RWPE1 (cell line): ENCODE results near the gene SCYGR3.

Source experiments
- CTCF ChIA-PET: fragments of 350-600 bp; sonication (Branson Sonifier 250); formaldehyde crosslinking; extraction: SDS; loops from one replicate; lab custom pipeline; 2021; lab: Yijun Ruan, JAX
- POLR2A ChIA-PET: fragments of 400-600 bp; formaldehyde crosslinking; extraction: SDS; loops from one replicate; lab custom pipeline; 2020; ENCODE audit warnings: antibody characterized with exemption; ENCODE audit not compliant: low non-redundant PET; lab: Yijun Ruan, JAX
- DNase-seq: peaks from one replicate; pipeline ENCODE4 v3.0.0; 2012; ENCODE audit warnings: low spot score
- H3K27ac ChIP-seq: fragments of 450-650 bp; 2 replicates; pipeline ENCODE4 v1.5.1; 2017
- TF ChIP-seq, protein P1 (sequence below): fragments of 450-650 bp; conservative IDR thresholded peaks from 2 replicates; pipeline ENCODE4 v1.5.1; 2017; ENCODE audit warnings: low read depth, mild to moderate bottlenecking

Gene SCYGR3

DNA sequence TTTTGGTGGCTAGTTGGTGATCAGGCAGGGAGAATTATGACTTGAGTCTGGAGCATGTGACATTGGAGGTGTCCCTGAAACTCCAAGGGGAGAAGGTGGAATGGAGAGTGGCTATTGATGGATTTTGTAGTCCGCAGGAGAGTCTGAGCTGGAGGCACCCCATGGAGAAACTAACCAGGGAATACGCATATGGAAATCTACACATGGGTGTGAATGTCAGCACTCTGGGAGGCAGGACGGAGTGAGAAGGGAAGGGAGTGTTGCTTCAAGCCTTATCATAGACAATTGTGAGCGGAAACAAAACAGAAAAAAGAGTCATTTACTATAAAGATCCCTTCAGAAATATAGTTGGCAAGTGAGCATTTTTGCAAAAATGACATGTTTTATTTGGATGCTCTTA, 2.0 kb upstream of the SCYGR3 start:
- DNase-seq, result no peak
- no peak overlapping the region for H3K27ac ChIP-seq
- ChIA-PET CTCF (no interaction called here), POLR2A (no interaction called here)
- TF ChIP-seq, protein P1, sequence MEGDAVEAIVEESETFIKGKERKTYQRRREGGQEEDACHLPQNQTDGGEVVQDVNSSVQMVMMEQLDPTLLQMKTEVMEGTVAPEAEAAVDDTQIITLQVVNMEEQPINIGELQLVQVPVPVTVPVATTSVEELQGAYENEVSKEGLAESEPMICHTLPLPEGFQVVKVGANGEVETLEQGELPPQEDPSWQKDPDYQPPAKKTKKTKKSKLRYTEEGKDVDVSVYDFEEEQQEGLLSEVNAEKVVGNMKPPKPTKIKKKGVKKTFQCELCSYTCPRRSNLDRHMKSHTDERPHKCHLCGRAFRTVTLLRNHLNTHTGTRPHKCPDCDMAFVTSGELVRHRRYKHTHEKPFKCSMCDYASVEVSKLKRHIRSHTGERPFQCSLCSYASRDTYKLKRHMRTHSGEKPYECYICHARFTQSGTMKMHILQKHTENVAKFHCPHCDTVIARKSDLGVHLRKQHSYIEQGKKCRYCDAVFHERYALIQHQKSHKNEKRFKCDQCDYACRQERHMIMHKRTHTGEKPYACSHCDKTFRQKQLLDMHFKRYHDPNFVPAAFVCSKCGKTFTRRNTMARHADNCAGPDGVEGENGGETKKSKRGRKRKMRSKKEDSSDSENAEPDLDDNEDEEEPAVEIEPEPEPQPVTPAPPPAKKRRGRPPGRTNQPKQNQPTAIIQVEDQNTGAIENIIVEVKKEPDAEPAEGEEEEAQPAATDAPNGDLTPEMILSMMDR, result no peak

DNA sequence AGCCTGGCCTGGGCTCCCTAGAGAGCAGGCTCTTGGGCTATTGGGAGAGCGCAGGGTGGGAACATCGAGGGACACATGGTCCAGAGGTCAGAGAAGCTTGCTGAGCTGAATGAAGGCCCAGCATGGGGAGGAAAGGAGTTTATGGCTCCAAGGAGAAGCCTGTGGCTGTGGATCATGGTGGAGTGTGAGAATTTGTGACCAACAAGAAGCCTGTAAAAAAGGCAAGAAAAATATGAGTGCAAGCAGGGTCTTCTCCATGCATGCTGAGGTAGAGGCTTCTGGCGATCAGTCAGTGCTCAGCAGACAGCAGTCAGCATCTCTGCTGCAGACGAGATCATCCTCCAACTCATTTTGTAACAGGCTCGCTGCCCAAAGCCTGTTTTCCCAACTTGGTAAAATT, 1.3 kb upstream of the SCYGR3 start:
- POLR2A ChIA-PET, result no interaction called here
- CTCF ChIA-PET, result interaction anchor here (0.6 kb wide), 1 partner anchor 9 kb away, joined by 3 read pairs; no protein-coding TSS in a partner anchor
- no peak for DNase-seq
- TF ChIP-seq, protein P1, result no peak
- no peak overlapping the region for H3K27ac ChIP-seq

DNA sequence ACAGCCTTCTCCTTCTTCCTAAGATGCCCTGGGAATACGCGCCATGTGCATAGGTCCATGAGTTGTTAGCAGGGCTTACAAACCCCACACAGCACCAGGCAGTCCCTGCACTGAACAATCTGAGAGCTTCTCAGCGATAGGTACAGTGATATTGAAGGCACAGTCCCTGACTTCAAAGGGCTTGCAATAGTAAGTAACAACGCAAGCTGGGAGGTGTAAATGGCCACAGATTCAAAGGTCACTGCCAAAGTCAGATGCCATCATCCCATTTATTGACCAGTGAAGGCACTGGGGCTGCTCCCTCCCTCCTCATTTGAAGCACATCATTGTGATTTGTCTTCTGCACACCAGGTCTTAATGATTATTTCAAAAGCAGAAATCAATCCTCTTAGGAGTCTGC, 541 bp upstream of the SCYGR3 start:
- ChIA-PET CTCF (interaction anchor here (0.6 kb wide), 1 partner anchor 152 kb away, joined by 3 read pairs; no protein-coding TSS in a partner anchor), POLR2A (no interaction called here)
- TF ChIP-seq, protein P1, result no peak
- no peak for DNase-seq
- H3K27ac ChIP-seq, result no peak overlapping the region

DNA sequence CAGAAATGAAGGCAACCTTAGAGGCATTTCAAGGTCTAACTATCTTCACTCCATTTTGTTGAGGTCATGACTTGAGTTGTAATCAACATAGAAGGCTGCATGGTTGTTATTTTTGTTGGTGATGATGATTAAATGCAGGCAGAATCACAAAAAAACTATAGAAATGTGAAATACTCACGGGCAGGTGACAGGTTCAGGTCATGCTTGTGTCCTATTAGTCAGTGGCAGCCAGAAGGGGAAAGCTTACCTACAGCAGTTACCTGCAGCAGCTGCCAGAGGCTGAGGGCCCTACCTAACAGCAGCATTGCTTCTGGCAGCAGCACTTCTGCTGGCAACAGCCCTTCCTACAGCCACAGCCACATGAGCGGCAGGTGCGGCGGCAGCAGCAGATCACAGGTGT, 394 bp downstream of the SCYGR3 start:
- CTCF ChIA-PET, result no interaction called here
- no peak overlapping the region for H3K27ac ChIP-seq
- POLR2A ChIA-PET, result no interaction called here
- TF ChIP-seq, protein P1, result no peak
- no peak for DNase-seq

DNA sequence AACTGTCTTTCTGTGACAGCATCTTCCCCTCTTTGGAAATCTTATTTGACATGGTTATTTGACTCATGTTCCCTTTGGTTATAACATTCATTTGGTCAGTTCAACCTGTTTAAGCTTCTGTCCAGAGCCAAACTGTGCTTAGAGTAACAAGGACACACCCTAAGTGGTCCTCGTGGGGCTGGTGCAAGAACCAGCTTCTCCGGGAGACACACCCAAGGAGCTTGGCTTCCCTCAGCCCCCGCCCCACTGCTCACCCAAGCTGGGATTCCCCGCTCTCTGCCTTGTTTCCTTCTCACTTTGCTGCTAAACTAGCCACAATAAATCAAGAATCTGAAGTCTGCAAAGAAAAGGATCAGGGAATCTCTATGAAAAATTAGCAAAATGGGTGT, 1.4 kb downstream of the SCYGR3 start:
- TF ChIP-seq, protein P1, result no peak
- ChIA-PET POLR2A (no interaction called here), CTCF (no interaction called here)
- H3K27ac ChIP-seq, result no peak overlapping the region
- DNase-seq, result no peak

DNA sequence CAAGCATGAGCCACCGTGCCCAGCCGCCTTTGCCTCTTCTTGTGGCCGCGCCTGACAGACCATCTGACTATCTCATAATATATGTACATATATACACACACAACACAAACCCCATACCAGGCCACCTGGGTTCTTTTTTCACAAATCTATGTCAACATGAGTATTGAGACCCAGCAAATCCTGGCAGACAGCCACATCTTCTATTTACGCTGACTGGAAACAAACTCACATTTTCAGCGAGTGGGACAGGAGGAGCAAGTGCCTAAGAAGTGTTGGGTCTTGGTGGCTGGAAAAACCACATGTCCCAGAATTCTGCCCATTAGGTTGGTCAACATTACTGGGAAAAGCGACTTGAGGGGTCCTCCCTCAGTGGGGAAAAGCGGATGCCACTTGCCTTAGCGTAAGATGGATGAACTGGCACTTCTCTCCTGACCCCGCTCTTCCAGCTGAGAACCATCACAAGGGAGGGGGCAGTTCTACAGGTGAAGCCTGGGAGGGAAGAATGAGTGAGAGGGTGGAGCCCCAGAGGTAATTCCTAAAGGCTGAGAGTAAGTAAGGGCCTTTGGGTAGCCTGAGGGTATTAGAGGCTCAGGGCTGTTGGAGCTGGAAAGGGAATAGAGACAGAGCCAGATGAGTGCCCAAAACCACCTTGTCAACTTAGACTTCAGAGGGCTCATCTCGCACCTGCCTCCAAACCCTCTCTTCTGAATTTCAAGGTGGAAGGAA, 1.9 kb downstream of the SCYGR3 start:
- TF ChIP-seq, protein P1, result no peak
- ChIA-PET POLR2A (no interaction called here), CTCF (no interaction called here)
- no peak for DNase-seq
- no peak overlapping the region for H3K27ac ChIP-seq
